HAP-1 (cell line): ENCODE results near the gene NUP188.
"Not testable (repeated sequence)": the region's sequence is repeated elsewhere in the genome, so short reads cannot be mapped to it uniquely, and the experiment has no call there.

ENCODE experiments used
- DNase-seq, 2 experiments: peaks; one replicate each; pipeline ENCODE4 v3.0.0-alpha.2; 2016 to 2020; ENCODE audit warnings: low spot score in 2 of 2
- H3K27me3 ChIP-seq: fragments of 250-450 bp; sonication (Bioruptor Pico); 2 replicates; pipeline ENCODE4 v1.5.1; 2020; ENCODE audit warnings: low read depth, mild to moderate bottlenecking, moderate library complexity
- H3K36me3 ChIP-seq: fragments of 250-450 bp; sonication (Bioruptor Pico); replicated peaks from 2 replicates; pipeline ENCODE4 v1.5.1; 2020; ENCODE audit warnings: mild to moderate bottlenecking
- H3K4me1 ChIP-seq: fragments of 250-450 bp; sonication (Bioruptor Pico); 2 replicates; pipeline ENCODE4 v1.5.1; 2020; ENCODE audit warnings: mild to moderate bottlenecking
- H3K4me3 ChIP-seq: fragments of 250-450 bp; sonication (Bioruptor Pico); 2 replicates; pipeline ENCODE4 v1.5.1; 2020; ENCODE audit warnings: mild to moderate bottlenecking, moderate library complexity
- H3K9me3 ChIP-seq: fragments of 250-450 bp; sonication (Bioruptor Pico); 2 replicates; pipeline ENCODE4 v1.5.1; 2020; ENCODE audit warnings: mild to moderate bottlenecking, moderate library complexity
- in situ Hi-C: fragments of 300-500 bp; cut with MboI; formaldehyde crosslinking; loops from 3 replicates; pipeline ENCODE4 v1.14.3; 2020; ENCODE audit warnings: low sequenced_read_pairs, inconsistent platforms, mixed read lengths

The NUP188 gene

DNA sequence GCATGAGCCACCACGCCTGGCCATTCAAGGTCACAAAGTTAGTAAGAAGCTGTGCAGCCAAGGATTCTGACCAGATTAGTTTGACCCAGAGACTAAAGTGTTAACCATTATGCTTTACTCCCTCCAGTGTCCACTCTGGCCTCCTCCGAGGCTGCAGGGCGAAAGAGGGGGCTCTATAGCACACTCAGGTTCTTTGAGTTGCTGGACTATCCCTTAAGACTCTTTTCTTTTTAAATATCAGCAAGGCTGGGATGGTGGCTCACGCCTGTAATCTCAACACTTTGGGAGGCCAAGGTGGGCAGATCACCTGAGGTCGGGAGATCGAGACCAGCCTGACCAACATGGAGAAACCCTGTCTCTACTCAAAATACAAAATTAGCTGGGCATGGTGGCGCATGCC is 2.5 kb upstream of the NUP188 start:
- H3K27me3 ChIP-seq, in situ Hi-C loops, H3K4me3 ChIP-seq, DNase-seq, H3K9me3 ChIP-seq, H3K4me1 ChIP-seq, H3K36me3 ChIP-seq: not testable (repeated sequence)

DNA sequence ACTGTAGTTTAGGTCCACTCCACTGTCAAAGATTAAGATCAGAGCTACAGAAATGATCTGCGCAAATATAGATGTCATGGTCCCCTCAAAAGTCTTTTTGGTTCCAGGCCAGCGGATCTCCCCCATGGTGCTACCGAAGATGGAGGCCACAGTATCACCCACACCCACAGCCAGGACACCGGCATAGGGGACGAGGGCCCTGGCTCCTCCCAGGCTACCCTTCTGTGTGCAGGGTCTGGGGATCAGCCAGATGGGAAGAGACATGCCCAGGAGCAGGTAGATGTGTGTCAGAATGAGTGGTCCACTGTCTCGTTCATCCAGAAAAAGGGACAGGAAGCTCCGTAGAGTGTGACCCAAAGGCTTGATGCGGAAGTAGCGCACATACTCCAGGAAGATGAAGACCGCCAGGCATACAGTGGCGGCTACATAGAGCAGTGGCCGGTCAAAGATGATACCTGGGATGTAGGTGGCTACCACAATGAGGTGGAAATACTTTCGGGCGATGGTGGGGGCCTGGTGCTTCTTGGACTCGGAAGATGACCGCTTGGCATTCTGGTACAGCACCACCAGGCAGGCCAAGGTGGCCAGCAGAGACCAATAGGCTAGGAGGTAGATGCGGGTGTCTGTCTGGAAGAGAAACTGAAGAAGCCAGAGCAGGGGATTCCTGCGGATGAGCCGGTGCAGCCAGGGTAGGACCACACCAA is 1.5 kb upstream of the NUP188 start:
- Histone ChIP-seq H3K27me3 (no peaks in the 10 kb centered on the region), H3K36me3 (peaks cover 17% of the 10 kb centered on the region), H3K4me3 (no peak overlapping the region), H3K9me3 (no peaks in the 10 kb centered on the region), H3K4me1 (peaks cover 4% of the 10 kb centered on the region; the same call in 1 of the 2 replicates)
- in situ Hi-C loops = no loop called here
- DNase-seq = no peak

DNA sequence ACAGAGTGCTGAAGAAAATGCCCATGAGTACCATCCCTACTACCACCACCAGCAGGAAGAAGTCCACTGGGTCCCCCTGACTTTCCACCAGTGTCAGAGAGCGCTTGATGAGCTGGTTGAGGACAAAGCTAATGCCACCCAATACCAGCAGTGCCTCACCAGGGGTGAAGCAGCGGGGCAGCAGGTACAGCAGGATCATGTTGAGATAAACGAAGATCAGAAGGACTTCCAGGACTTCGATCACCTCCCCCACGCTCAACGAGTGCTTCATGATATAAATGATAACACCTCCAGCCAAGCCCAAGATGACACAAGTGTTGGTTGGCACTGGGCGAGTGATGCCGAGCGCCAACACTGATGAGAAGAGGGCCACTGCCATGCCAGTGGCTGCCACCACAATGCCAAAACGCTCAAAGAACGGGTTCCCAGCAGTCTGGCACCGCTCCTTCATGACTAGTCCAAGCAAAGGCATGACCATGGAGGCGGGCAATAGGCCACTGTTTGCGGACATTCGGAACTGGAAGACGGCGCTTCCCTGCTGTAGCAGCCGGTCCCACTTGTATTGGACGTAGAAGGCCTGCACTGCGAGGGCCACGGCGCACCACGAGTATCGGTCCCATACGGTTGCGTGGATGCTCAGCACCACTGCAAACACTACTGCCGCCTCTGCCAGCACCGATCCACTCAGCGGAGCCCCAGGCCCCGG is 775 bp upstream of the NUP188 start:
- no peak for DNase-seq
- in situ Hi-C loops = no loop called here
- Histone ChIP-seq H3K36me3 (peaks cover 21% of the 10 kb centered on the region), H3K9me3 (no peaks in the 10 kb centered on the region), H3K4me1 (peaks cover 4% of the 10 kb centered on the region; the same call in 1 of the 2 replicates), H3K4me3 (peak overlapping the region; percentile 96), H3K27me3 (no peaks in the 10 kb centered on the region)

DNA sequence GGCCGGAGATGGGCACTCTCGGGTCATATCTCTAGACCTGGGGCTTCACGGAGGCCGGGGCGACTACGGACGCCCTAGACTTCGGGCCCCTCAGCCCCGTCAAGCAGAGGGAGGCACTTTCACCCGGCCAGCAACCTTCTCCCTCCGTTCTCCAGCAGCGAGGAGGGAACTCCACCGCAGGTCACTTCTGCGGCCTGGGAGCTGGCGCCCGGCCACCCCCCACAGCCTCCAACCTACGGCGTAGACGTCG is 297 bp upstream of the NUP188 start:
- in situ Hi-C loops = no loop called here
- H3K4me1 ChIP-seq = peaks cover 4% of the 10 kb centered on the region; the same call in 1 of the 2 replicates

DNA sequence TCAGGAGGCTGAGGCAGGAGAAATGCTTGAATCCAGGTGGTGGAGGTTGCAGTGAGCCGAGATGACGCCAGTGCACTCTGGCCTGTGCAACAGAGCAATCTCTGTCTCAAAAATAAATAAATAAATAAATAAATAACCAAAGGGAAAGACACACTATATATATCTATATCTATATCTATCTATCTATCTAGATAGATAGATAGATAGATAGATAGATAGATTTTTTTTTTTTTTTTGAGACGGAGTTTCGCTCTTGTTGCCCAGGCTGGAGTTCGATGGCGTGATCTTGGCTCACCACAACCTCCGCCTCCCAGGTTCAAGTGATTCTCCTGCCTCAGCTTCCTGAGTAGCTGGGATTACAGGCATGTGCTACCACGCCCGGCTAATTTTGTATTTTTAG is 13.9 kb downstream of the NUP188 start:
- H3K9me3 ChIP-seq, H3K27me3 ChIP-seq, H3K4me1 ChIP-seq, in situ Hi-C loops, H3K4me3 ChIP-seq, DNase-seq: not testable (repeated sequence)
- peaks cover 49% of the 10 kb centered on the region for H3K36me3 ChIP-seq

More for the DNA sequence above, 297 bp upstream of the NUP188 start:
- H3K4me3 ChIP-seq = peak overlapping the region; percentile 96
- H3K36me3 ChIP-seq = peaks cover 26% of the 10 kb centered on the region
- H3K9me3 ChIP-seq = no peaks in the 10 kb centered on the region
- H3K27me3 ChIP-seq = no peaks in the 10 kb centered on the region
- DNase-seq = no peak

DNA sequence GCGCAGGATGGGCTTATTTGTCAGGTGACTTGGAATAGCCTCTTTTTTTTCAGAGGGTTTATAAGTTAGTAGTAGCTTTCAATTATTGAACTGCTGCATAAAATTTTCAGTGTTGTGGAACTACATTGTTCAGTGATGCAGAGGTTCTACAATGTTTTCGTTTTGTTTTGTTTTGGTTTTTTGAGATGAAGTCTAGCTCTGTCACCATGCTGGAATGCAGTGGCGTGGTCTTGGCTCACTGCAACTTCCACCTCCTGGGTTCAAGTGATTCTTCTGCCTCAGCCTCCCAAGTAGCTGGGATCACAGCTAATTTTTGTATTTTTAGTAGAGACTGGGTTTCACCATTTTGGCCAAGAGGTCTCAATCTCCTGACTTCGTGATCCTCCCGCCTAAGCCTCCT is 22.0 kb downstream of the NUP188 start:
- no peaks in the 10 kb centered on the region for H3K4me1 ChIP-seq
- in situ Hi-C loops = no loop called here
- H3K36me3 ChIP-seq = peaks cover 68% of the 10 kb centered on the region
- no peak for DNase-seq
- H3K4me3 ChIP-seq = no peak overlapping the region
- no peaks in the 10 kb centered on the region for H3K27me3 ChIP-seq
- H3K9me3 ChIP-seq = no peaks in the 10 kb centered on the region

- DNase-seq = no peak
- in situ Hi-C loops = no loop called here
- Histone ChIP-seq H3K27me3 (no peaks in the 10 kb centered on the region), H3K9me3 (no peaks in the 10 kb centered on the region), H3K36me3 (peaks cover 89% of the 10 kb centered on the region), H3K4me1 (no peaks in the 10 kb centered on the region), H3K4me3 (no peak overlapping the region)
These were observed 25.5 kb downstream of the NUP188 start for GRCh38 chr9:128972956-128973355.

DNA sequence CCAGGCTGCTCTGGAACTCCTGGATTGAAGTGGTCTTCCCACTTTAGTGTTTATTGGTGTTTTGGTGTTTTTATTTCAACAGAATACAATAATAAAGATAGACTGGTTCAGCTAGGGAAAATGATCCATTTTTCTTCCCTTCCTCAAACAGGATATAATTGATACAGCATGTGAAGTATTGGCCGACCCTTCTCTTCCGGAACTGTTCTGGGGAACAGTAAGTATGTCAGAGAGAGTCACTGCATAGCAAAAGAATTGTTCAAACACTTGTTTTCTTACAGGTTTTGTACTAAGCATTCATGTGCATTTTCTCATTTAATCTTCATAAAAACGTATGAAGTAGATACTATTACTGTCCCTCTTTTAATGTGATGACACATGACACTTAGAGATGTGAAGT is 31.6 kb downstream of the NUP188 start:
- H3K4me3 ChIP-seq = no peak overlapping the region
- in situ Hi-C loops = no loop called here
- peaks cover 89% of the 10 kb centered on the region for H3K36me3 ChIP-seq
- H3K27me3 ChIP-seq = no peaks in the 10 kb centered on the region
- H3K9me3 ChIP-seq = no peaks in the 10 kb centered on the region
- DNase-seq = no peak
- no peaks in the 10 kb centered on the region for H3K4me1 ChIP-seq

DNA sequence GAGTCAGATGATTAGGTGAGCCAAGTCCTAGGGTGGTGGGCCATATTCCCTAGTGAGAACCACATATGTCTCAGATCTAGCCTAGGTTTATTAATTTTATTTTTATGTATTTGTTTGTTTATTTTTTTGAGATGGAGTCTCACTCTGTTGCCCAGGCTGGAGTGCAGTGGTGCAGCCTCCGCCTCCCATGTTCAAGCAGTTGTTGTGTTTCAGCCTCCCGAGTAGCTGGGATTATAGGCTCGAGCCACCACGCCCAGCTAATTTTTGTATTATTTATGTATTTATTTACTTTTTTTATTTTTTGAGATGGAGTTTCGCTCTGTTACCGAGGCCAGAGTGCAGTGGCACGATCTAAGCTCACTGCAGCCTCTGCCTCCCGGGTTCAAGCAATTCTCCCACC is 36.0 kb downstream of the NUP188 start:
- Histone ChIP-seq H3K9me3 (no peaks in the 10 kb centered on the region), H3K4me1 (no peaks in the 10 kb centered on the region), H3K36me3 (peaks cover 92% of the 10 kb centered on the region), H3K27me3 (no peaks in the 10 kb centered on the region), H3K4me3 (no peak overlapping the region)
- no peak for DNase-seq
- in situ Hi-C loops = loop anchor here (10.0 kb wide), 1 partner anchor 399 kb away; no protein-coding TSS in a partner anchor

DNA sequence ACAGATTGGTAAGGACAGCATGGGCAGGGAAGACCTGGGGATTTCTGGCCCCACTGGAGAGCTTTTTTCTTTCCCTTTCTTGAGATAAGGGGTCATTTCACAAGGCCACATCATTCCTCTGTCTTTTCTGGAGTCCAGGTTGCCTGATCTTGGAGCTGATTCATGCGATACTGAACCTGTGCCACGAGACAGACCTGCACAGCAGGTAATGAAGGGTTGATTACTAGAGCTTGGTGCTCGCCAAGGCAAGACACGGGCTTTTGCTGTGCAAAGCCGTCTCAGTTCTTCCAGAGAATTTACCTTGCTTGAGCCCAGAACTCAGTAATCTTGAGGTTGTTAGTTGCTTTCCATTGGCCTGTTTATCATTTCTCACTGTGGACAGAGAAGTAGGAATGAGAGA is 39.2 kb downstream of the NUP188 start:
- in situ Hi-C loops = loop anchor here (10.0 kb wide), 1 partner anchor 402 kb away; no protein-coding TSS in a partner anchor
- H3K4me1 ChIP-seq = no peaks in the 10 kb centered on the region
- no peak for DNase-seq
- H3K27me3 ChIP-seq = no peaks in the 10 kb centered on the region
- H3K4me3 ChIP-seq = no peak overlapping the region
- H3K9me3 ChIP-seq = no peaks in the 10 kb centered on the region
- peaks cover 89% of the 10 kb centered on the region for H3K36me3 ChIP-seq

DNA sequence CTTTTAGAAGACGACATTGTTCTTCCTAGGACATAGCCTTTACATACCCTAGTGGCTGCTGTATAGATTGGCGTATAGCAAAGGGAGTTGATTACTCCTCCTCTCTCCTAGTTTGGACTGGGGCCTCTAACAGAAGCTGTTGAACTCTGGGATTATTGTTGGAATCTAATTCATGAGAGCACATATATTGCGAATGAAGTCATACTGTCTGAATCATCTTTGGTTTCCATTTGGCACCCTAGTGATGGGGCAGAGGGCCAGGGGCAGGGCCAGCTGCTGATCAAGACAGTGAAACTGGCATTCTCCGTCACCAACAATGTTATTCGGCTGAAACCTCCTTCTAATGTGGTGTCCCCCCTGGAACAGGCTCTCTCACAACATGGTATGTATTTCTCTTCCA is 40.3 kb downstream of the NUP188 start:
- in situ Hi-C loops = loop anchor here (10.0 kb wide), 1 partner anchor 403 kb away; no protein-coding TSS in a partner anchor
- no peak for DNase-seq
- H3K36me3 ChIP-seq = peaks cover 86% of the 10 kb centered on the region

DNA sequence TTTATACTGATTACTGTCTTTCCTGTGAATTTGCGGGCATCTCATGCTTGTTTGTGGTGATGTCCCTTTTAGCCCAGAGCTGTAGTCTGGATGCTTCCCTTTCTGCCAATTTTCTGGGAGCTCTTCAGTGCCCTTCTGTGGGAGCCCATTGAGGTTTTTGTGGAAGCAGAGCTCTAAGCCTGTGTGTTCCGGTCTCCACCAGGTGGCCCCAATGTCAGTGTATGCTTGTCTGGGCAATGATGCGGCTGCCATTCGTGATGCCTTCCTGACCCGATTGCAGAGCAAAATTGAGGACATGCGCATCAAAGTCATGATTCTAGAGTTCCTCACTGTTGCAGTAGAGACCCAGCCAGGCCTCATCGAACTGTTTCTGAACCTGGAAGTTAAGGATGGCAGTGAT is 45.5 kb downstream of the NUP188 start:
- no peaks in the 10 kb centered on the region for H3K4me1 ChIP-seq
- H3K27me3 ChIP-seq = no peaks in the 10 kb centered on the region
- no peaks in the 10 kb centered on the region for H3K9me3 ChIP-seq
- H3K4me3 ChIP-seq = no peak overlapping the region
- DNase-seq = no peak
- in situ Hi-C loops = no loop called here
- H3K36me3 ChIP-seq = peaks cover 90% of the 10 kb centered on the region

More for the DNA sequence above, 40.3 kb downstream of the NUP188 start:
- H3K4me3 ChIP-seq = no peak overlapping the region
- no peaks in the 10 kb centered on the region for H3K9me3 ChIP-seq
- no peaks in the 10 kb centered on the region for H3K27me3 ChIP-seq
- no peaks in the 10 kb centered on the region for H3K4me1 ChIP-seq

- peaks cover 92% of the 10 kb centered on the region for H3K36me3 ChIP-seq
- no peak for DNase-seq
- in situ Hi-C loops = no loop called here
These were observed 48.3 kb downstream of the NUP188 start for GRCh38 chr9:128995791-128996190.

GRCh38 chr9:128998462-128998861 is 51.0 kb downstream of the NUP188 start:
- Histone ChIP-seq H3K4me1 (no peaks in the 10 kb centered on the region), H3K9me3 (no peaks in the 10 kb centered on the region), H3K36me3 (peaks cover 98% of the 10 kb centered on the region), H3K27me3 (no peaks in the 10 kb centered on the region), H3K4me3 (no peak overlapping the region)
- in situ Hi-C loops = no loop called here
- DNase-seq = no peak

More at GRCh38 chr9:128995791-128996190, 48.3 kb downstream of the NUP188 start:
- Histone ChIP-seq H3K27me3 (no peaks in the 10 kb centered on the region), H3K9me3 (no peaks in the 10 kb centered on the region), H3K4me1 (no peaks in the 10 kb centered on the region), H3K4me3 (no peak overlapping the region)
